ENCODE results near the gene ALG3.

The ALG3 gene

DNA sequence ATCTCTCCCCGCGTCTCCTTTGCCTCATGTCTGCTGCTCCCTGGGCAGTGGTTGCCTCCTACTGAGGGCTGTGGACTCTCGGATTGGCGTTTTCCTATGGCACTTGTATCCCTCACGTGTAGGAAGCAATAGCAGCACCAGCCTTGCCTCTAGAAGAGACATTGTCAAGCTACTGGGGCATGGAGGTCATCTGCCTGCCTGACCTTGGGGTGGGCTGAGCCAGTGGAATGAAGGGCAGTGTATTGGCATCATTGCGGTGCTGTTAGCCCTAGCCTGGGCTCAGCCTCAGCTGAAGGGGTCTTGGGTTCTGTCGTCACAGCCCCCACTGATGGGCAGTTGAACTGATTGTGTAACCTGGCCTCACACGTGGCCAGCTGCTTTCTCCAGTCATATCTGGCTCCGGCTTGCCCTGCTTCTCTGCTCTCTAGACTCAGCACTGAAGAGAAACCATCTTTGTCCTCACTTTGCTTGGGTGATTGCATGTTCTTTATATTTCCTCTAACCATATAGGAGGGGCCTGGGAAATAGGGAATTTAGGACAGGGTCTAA lies 54.7 kb downstream of the ALG3 start:
- no peak for DNase-seq (ENCODE audit: low spot score)

DNA sequence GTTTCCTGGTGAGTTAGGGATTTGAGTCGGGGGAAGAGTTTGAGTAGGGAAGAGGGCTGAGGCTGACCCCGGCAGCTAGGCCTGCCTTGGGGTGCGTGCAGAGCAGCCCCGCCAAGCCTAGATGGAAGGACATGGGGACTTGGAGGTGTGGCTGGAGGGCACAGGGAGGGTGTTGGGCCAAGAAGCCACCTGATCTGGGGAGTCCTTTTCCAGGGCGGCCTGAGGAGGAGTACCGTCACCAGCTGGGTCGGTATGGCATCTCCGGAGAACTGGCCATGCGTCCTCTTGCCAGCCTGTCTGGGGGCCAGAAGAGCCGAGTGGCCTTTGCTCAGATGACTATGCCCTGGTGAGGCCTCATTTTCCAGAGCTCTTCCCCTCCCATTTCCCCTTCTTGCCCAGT lies 55.9 kb downstream of the ALG3 start:
- DNase-seq (ENCODE audit: low spot score): no peak

Measured in cerebellar cortex (tissue), 1 donor.